ENCODE measurements around the gene TLCD3A. TPM values are rescaled to one million over a fixed set of nuclear protein-coding genes. Genes with fewer than 3 reads are reported as not detected.

TLCD3A gene
- polyA plus RNA-seq (2013, experiment 1 of 4) = 25.3 TPM
- polyA plus RNA-seq (2013, experiment 2 of 4) = 25.9 TPM
- polyA plus RNA-seq (2013, experiment 3 of 4) = 21.8 TPM
- 24.9 TPM for polyA plus RNA-seq (2013, experiment 4 of 4)

DNA sequence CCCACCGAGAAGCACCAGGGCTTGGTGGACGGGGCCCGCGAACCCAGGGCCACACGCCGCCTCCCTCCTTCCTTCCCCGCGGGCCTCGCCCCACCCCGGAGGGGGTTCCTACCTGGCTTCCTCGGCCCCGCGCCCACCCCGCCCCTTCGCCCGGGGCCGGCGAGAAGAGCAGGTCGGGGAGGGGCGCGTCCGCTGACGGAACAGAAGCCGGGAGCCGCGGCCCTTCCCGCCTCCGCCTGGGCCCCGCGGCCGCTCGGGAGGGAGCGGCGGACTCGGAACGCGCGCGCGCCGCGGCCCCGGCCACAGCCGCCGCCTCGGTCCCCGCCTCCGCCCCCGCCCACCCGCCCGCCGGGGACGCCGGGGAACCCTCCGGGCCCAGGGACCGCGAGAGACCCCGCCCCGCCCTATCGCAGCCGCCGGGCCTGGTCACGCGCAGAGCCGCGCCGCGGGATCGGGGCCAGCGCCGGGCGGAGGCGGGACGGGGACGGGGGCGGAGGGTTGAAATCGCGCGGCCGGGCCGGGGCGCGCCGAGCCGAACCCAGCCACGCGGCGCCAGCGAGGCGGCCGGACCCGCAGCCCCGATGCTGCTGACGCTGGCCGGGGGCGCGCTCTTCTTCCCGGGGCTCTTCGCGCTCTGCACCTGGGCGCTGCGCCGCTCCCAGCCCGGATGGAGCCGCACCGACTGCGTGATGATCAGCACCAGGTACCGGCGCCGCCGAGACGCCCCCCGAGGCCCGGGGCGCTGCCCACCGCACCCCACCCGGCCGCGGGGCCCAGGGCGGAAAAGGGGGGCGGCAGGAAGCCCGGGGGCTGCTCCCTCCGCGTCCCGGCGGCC is at the start of gene TLCD3A:
TLCD3A (plus strand) TSS at position 530 of the 835 bp plus-strand sequence; CDS start at position 582, 52 bp downstream.
- WGBS, 2 experiments = 0% methylated on average over 126 of the region's 126 CpGs
- no peaks in the 10 kb centered on the region for H3K27me3 ChIP-seq (ENCODE audit: control insufficient read depth, insufficient read depth, low read length, poor library complexity, severe bottlenecking)
- peaks cover 10% of the 10 kb centered on the region for H3K36me3 ChIP-seq (ENCODE audit: control insufficient read depth, insufficient read depth, low read length)
- peaks cover 8% of the 10 kb centered on the region for H3K4me1 ChIP-seq (ENCODE audit: control insufficient read depth, insufficient read depth, low read length)
- peak within 1 kb of the TSS; percentile 85 for H3K4me3 ChIP-seq (ENCODE audit: insufficient read depth, low read depth, low read length)
- no peak within 1 kb of the TSS for H3K27ac ChIP-seq (ENCODE audit: insufficient read depth, low read depth, low read length, poor library complexity, severe bottlenecking)
- H3K9me3 ChIP-seq (ENCODE audit: control insufficient read depth, low read length) = no peaks in the 10 kb centered on the region

DNA sequence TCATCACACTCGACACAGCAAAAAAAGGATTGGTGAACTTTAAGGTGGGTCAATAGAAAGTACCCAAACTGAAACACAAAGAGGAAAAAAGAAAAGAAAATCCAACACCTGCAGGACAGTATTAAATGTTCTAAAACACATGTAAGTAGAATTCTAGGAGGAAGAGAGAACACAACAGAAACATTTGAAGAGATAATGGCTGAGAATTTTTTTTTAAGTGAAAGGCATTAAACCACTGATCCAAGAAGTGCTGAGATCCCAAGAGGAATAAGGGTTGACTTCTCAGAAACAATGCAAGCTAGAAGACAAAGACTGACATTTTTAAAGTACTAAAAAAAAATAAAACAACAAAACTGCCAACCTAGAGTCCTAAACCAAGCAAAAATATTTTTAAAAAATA is 49.4 kb upstream of the TLCD3A start:
- Histone ChIP-seq H3K27ac (ENCODE audit: insufficient read depth, low read depth, low read length, poor library complexity, severe bottlenecking) (no peak overlapping the region), H3K4me1 (ENCODE audit: control insufficient read depth, insufficient read depth, low read length) (peaks cover 17% of the 10 kb centered on the region), H3K9me3 (ENCODE audit: control insufficient read depth, low read length) (no peaks in the 10 kb centered on the region), H3K36me3 (ENCODE audit: control insufficient read depth, insufficient read depth, low read length) (peaks cover 3% of the 10 kb centered on the region), H3K4me3 (ENCODE audit: insufficient read depth, low read depth, low read length) (no peak overlapping the region), H3K27me3 (ENCODE audit: control insufficient read depth, insufficient read depth, low read length, poor library complexity, severe bottlenecking) (no peaks in the 10 kb centered on the region)
- 90% methylated on average over 1 of the region's 1 CpG; no CpG with 5 or more reads in 1 of the 2 experiments for WGBS, 2 experiments

DNA sequence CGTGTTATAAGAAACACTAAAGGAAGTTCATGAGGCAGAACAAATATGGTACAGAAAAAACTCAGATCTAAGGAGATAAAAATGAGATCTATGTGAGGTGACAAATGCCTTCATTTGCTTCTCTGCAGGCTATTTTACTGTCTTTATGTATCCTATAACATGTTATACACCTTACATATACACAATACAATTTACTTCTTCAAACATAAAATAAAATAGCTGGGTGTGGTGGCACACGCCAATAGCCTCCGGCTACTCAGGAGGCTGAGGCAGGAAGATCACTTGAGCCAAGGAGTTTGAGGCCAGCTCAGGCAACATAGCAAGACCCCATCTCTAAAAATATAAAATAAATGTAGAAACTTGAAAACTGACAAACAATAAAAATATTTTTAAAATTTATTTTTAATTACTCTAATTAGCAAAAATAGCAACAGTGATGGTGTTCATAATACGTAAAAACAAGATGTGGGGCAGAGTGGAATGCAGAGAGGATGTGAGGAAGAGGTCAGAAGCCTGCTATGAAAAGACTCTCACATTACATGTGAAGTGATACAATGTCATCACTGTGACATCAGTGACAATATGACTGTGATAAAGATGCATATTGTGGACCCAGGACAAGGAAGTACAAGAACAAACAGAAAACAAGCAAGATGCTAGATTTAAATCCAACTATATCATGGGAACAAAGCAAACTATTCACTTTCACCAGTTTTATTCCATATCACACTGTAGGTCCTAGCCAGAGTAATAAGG is 48.7 kb upstream of the TLCD3A start:
- WGBS, 2 experiments = 96 to 98% methylated on average over 4 of the region's 4 CpGs
- Histone ChIP-seq H3K27me3 (ENCODE audit: control insufficient read depth, insufficient read depth, low read length, poor library complexity, severe bottlenecking) (no peaks in the 10 kb centered on the region), H3K36me3 (ENCODE audit: control insufficient read depth, insufficient read depth, low read length) (peaks cover 3% of the 10 kb centered on the region), H3K4me3 (ENCODE audit: insufficient read depth, low read depth, low read length) (no peak overlapping the region), H3K27ac (ENCODE audit: insufficient read depth, low read depth, low read length, poor library complexity, severe bottlenecking) (no peak overlapping the region), H3K9me3 (ENCODE audit: control insufficient read depth, low read length) (no peaks in the 10 kb centered on the region), H3K4me1 (ENCODE audit: control insufficient read depth, insufficient read depth, low read length) (peaks cover 17% of the 10 kb centered on the region)

DNA sequence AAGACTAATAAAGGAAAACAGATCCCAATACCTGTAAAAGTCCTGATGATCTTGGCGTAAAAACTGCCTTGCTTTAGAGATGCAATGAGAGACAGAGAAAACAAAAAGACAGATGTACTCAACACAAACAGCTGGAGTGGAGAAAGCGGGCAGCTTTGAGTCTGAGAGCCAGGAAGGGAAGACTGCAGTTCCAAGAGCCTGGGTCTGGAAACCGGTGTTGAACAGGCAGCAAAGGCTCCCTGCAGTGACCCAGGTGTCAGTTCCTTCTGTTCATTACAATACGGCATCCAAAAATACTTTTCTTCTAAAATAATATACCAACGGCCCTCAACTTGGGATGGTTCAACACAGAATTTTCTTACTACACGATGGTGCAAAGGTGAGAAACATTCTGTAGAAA is 47.4 kb upstream of the TLCD3A start:
- Histone ChIP-seq H3K4me3 (ENCODE audit: insufficient read depth, low read depth, low read length) (no peak overlapping the region), H3K27me3 (ENCODE audit: control insufficient read depth, insufficient read depth, low read length, poor library complexity, severe bottlenecking) (no peaks in the 10 kb centered on the region), H3K36me3 (ENCODE audit: control insufficient read depth, insufficient read depth, low read length) (peaks cover 3% of the 10 kb centered on the region), H3K27ac (ENCODE audit: insufficient read depth, low read depth, low read length, poor library complexity, severe bottlenecking) (no peak overlapping the region), H3K9me3 (ENCODE audit: control insufficient read depth, low read length) (no peaks in the 10 kb centered on the region), H3K4me1 (ENCODE audit: control insufficient read depth, insufficient read depth, low read length) (peaks cover 17% of the 10 kb centered on the region)
- 90 to 94% methylated on average over 6 of the region's 6 CpGs for WGBS, 2 experiments

DNA sequence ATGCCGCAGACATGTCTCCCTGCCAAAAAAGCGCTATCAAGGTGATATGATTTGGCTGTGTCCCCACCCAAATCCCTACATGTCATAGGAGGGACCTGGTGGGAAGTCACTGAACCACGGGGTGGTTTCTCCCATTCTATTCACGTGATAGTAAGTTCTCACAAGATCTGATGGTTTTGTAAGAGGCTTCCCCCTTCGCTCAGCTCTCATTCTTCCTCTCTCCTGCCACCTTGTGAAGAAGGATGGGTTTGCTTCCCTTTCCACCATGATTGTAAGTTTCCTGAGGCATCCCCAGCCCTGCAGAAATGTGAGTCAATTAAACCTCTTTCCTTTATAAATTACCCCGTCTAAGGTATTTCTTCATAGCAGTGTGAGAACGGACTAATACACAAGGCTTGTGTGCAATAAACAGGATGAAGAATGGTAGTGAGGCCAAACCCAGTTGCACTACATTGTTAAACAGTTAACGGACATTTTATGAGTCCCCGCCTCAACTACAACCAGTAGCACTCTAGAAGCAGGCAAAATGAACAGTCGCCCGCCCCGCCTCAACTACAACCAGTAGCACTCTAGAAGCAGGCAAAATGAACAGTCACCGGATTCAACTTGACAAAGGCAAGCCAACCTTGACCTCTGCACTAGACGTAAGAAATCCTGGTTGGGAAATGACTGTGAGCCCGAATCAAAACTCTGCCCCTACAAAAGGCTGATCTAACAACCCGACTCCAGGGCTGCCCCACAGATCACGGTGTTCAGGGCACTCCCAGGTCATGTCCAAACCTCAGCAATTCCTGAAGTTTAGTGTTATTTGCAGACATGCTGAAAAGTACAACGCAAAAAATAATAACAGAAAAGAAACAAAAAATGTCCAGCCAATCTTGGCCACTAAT is 44.1 kb upstream of the TLCD3A start:
- Histone ChIP-seq H3K27me3 (ENCODE audit: control insufficient read depth, insufficient read depth, low read length, poor library complexity, severe bottlenecking) (no peaks in the 10 kb centered on the region), H3K9me3 (ENCODE audit: control insufficient read depth, low read length) (no peaks in the 10 kb centered on the region), H3K4me1 (ENCODE audit: control insufficient read depth, insufficient read depth, low read length) (no peaks in the 10 kb centered on the region), H3K27ac (ENCODE audit: insufficient read depth, low read depth, low read length, poor library complexity, severe bottlenecking) (peak overlapping the region; percentile 3), H3K36me3 (ENCODE audit: control insufficient read depth, insufficient read depth, low read length) (peaks cover 9% of the 10 kb centered on the region), H3K4me3 (ENCODE audit: insufficient read depth, low read depth, low read length) (no peak overlapping the region)
- WGBS, 2 experiments = 85 to 87% methylated on average over 18 of the region's 18 CpGs

DNA sequence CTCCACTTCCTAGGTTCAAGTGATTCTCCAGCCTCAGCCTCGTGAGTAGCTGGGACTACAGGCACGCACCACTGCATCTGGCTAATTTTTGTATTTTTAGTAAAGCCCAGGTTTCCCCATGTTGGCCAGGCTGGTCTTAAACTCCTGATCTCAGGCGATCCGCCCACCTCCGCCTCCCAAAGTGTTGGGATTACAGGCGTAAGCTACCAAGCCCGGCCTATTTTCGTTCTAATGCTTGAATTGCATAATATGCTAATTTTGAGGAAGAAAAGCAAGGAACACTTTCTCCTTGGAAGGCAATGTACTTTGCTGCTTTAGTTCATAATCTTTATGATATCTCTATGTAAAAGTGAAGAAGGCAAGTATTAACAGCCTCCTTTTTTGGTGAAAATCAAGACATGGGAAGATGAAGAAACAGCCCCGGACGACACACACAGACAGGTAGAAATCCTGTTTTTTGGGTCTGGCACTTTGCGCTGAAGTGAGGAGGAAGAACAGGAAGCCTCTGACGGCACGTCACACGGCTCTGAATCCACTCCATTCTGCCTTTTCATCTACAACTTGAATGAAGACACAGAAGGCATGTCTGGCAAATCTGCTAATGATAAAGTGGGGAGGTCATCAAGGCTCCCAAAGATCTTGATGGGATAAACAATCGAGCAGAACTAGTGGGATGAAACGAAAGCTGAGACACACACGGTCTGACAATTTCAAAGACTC is 42.7 kb upstream of the TLCD3A start:
- Histone ChIP-seq H3K27ac (ENCODE audit: insufficient read depth, low read depth, low read length, poor library complexity, severe bottlenecking) (no peak overlapping the region), H3K36me3 (ENCODE audit: control insufficient read depth, insufficient read depth, low read length) (peaks cover 9% of the 10 kb centered on the region)

DNA sequence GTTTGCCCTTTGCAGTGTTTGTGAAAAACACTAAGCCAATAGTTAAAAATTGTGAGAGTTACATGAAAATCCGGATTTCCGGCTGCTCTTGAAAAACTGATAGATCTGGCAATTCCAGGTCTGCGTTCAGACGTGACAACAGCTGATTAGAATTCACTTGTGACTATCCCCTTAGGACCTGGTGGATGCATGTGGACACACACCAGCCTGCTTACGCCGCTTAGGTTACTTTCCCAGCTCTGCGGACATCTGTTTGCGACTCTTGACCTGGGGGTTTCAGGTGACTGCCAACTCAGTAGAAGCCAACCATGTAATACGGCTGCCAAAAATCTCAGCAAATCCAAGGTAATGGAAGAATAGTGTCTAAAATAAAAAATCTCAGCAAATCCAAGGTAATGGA is 42.0 kb upstream of the TLCD3A start:
- Histone ChIP-seq H3K9me3 (ENCODE audit: control insufficient read depth, low read length) (no peaks in the 10 kb centered on the region), H3K4me1 (ENCODE audit: control insufficient read depth, insufficient read depth, low read length) (no peaks in the 10 kb centered on the region), H3K36me3 (ENCODE audit: control insufficient read depth, insufficient read depth, low read length) (peaks cover 8% of the 10 kb centered on the region), H3K4me3 (ENCODE audit: insufficient read depth, low read depth, low read length) (no peak overlapping the region), H3K27ac (ENCODE audit: insufficient read depth, low read depth, low read length, poor library complexity, severe bottlenecking) (no peak overlapping the region), H3K27me3 (ENCODE audit: control insufficient read depth, insufficient read depth, low read length, poor library complexity, severe bottlenecking) (no peaks in the 10 kb centered on the region)
- WGBS, 2 experiments = 96% methylated on average over 9 of the region's 9 CpGs

More for the DNA sequence above, 42.7 kb upstream of the TLCD3A start:
- 88 to 89% methylated on average over 17 of the region's 17 CpGs for whole genome bisulfite sequencing, 2 experiments
- no peaks in the 10 kb centered on the region for H3K27me3 ChIP-seq (ENCODE audit: control insufficient read depth, insufficient read depth, low read length, poor library complexity, severe bottlenecking)
- no peaks in the 10 kb centered on the region for H3K9me3 ChIP-seq (ENCODE audit: control insufficient read depth, low read length)
- no peak overlapping the region for H3K4me3 ChIP-seq (ENCODE audit: insufficient read depth, low read depth, low read length)
- H3K4me1 ChIP-seq (ENCODE audit: control insufficient read depth, insufficient read depth, low read length) = no peaks in the 10 kb centered on the region

DNA sequence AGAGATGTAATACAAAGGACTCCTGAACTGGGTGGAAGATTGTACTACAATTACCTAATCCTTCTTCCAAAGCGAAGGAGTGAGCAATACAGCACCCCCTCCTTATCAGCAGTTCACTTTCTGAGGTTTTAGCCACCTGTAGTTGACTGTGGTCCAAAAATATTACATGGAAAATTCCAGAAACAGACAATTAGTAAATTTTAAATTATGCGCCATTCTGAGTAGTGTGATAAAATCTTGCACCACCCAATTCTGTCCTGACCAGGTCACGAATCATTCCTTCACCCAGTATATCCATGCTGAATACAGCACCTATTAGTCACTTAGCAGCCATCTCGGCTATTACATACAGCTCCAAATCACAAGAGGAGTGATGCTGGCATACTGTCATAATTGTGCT is 41.0 kb upstream of the TLCD3A start:
- H3K4me3 ChIP-seq (ENCODE audit: insufficient read depth, low read depth, low read length) = no peak overlapping the region
- no peaks in the 10 kb centered on the region for H3K27me3 ChIP-seq (ENCODE audit: control insufficient read depth, insufficient read depth, low read length, poor library complexity, severe bottlenecking)
- H3K4me1 ChIP-seq (ENCODE audit: control insufficient read depth, insufficient read depth, low read length) = no peaks in the 10 kb centered on the region
- peaks cover 11% of the 10 kb centered on the region for H3K36me3 ChIP-seq (ENCODE audit: control insufficient read depth, insufficient read depth, low read length)
- 99 to 100% methylated on average over 4 of the region's 4 CpGs for WGBS, 2 experiments
- no peak overlapping the region for H3K27ac ChIP-seq (ENCODE audit: insufficient read depth, low read depth, low read length, poor library complexity, severe bottlenecking)
- no peaks in the 10 kb centered on the region for H3K9me3 ChIP-seq (ENCODE audit: control insufficient read depth, low read length)

DNA sequence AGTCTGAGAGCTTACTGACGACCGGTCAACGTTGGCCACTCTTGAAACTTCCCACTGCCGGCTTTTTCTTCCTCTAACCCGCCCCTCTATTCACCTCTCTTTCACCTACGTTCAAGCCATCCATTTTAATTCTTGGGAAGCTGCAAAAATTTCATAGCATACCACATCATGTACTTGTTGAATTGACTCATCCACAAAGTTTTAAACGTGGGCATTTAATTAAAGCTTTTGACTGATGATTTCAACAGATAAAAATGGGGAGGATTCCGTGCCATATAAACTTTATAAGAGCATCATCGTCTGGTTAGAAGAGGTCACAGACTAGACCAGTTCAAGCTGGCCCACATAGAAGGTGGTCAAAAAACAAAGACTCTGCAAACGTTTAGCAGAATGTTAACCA is 40.3 kb upstream of the TLCD3A start:
- no peak overlapping the region for H3K27ac ChIP-seq (ENCODE audit: insufficient read depth, low read depth, low read length, poor library complexity, severe bottlenecking)
- peaks cover 14% of the 10 kb centered on the region for H3K36me3 ChIP-seq (ENCODE audit: control insufficient read depth, insufficient read depth, low read length)

More for the DNA sequence above, 40.3 kb upstream of the TLCD3A start:
- no peaks in the 10 kb centered on the region for H3K9me3 ChIP-seq (ENCODE audit: control insufficient read depth, low read length)
- no peaks in the 10 kb centered on the region for H3K4me1 ChIP-seq (ENCODE audit: control insufficient read depth, insufficient read depth, low read length)
- 94% methylated on average over 10 of the region's 10 CpGs for WGBS, 2 experiments
- no peaks in the 10 kb centered on the region for H3K27me3 ChIP-seq (ENCODE audit: control insufficient read depth, insufficient read depth, low read length, poor library complexity, severe bottlenecking)
- no peak overlapping the region for H3K4me3 ChIP-seq (ENCODE audit: insufficient read depth, low read depth, low read length)

Data from ectodermal cell (in vitro differentiated cells).